Neural progenitor cell (in vitro differentiated cells): ENCODE results near the gene TOP2A.

Source experiments
- EZH2 ChIP-seq: fragments of 200-600 bp; sonication (generic); IDR thresholded peaks from 2 replicates; pipeline ENCODE4 v1.6.1; 2017; ENCODE audit warnings: antibody characterized with exemption, mild to moderate bottlenecking, moderate library complexity
- EZH2phosphoT487 ChIP-seq: fragments of 200-600 bp; sonication (generic); IDR thresholded peaks from 2 replicates; pipeline ENCODE4 v1.6.1; 2017; ENCODE audit warnings: antibody characterized with exemption
- TF ChIP-seq, protein P1 (sequence below): fragments of 200-600 bp; sonication (generic); IDR thresholded peaks from 2 replicates; pipeline ENCODE4 v1.5.1; 2017; ENCODE audit warnings: antibody characterized with exemption, mild to moderate bottlenecking

DNA sequence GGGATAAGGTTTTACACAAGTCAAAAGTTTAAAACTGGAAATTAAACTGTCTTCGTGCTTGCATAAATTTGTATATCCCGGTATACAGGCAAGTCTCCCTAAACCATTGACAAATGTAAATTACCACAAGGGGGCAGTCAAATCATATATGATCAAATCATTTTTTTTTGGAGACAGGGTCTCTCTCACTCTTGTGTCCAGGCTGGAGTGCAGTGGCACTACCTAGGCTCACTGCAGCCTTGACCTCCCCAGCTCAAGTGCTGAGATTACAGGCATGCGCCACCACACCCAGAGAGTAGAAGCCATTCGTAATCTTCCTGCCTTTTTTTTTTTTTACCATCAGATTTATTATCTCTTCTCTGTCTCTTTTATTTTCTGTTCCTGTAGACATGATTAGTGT, 18.5 kb downstream of the TOP2A start:
- TF ChIP-seq, protein P1, sequence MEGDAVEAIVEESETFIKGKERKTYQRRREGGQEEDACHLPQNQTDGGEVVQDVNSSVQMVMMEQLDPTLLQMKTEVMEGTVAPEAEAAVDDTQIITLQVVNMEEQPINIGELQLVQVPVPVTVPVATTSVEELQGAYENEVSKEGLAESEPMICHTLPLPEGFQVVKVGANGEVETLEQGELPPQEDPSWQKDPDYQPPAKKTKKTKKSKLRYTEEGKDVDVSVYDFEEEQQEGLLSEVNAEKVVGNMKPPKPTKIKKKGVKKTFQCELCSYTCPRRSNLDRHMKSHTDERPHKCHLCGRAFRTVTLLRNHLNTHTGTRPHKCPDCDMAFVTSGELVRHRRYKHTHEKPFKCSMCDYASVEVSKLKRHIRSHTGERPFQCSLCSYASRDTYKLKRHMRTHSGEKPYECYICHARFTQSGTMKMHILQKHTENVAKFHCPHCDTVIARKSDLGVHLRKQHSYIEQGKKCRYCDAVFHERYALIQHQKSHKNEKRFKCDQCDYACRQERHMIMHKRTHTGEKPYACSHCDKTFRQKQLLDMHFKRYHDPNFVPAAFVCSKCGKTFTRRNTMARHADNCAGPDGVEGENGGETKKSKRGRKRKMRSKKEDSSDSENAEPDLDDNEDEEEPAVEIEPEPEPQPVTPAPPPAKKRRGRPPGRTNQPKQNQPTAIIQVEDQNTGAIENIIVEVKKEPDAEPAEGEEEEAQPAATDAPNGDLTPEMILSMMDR = peak; percentile 61
- no peak for TF ChIP-seq EZH2
- TF ChIP-seq EZH2phosphoT487 = no peak
